ENCODE measurements around the gene C8G. TPM values are rescaled to one million over a fixed set of nuclear protein-coding genes. Genes with fewer than 3 reads are reported as not detected.
A peak's percentile ranks its signal among the peaks of the same experiment; 100 is the strongest.

C8G gene
- total and polyA plus RNA-seq, 8 donors = 2.3 to 5.5 TPM; not detected in 6

DNA sequence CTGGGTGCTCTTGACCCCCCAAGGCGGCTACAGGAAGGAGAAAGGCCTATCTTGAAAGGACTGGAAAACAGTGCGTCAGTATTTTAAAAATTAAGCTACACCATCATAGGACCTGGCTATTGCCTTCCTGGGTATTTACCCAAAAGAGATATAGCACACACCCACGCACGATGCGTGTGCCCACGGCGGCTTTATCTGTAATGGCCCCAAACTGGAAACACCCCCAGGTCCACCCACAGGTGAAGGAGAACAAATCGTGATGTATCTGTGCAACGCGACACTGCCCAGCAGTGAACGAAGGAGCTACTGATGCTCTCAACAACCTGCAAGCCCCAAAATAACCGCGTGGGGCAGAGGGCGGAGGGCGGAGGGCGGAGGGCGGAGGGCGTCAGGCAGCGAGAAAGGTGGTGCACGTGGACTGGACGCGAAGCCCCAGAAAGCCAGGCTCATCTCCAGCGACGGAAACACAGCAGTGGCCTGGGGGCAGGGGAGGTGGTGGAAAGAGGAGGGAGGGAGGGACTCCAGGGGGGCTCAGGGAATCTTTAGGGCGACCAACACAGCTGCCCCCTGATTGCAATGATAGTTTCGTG, 19.9 kb downstream of the C8G start:
- Histone ChIP-seq H3K4me3 (no peak overlapping the region), H3K27me3 (peaks cover 0 to 16% (median 0%) of the 10 kb centered on the region in 3 donors), H3K4me1 (peaks cover 18 to 35% (median 29%) of the 10 kb centered on the region in 4 donors), H3K9me3 (no peaks in the 10 kb centered on the region), H3K27ac (no peak overlapping the region), H3K36me3 (no peaks in the 10 kb centered on the region)
- TF ChIP-seq EP300 (IDR thresholded peaks at IDR 0.05) (no peak), CTCF (IDR thresholded peaks at IDR 0.05) (no peak), POLR2AphosphoS5 (IDR thresholded peaks at IDR 0.05) (no peak), POLR2A (IDR thresholded peaks at IDR 0.05) (no peak)
- intact Hi-C loops (cut with DNase I; ENCODE audit: low total_unique reads) = no loop called here
- WGBS, 5 donors = 74 to 80% (median 77%) methylated on average over 26 of the region's 26 CpGs
- no peak for DNase-seq

- H3K4me3 ChIP-seq = no peak overlapping the region
- intact Hi-C loops (cut with DNase I; ENCODE audit: low total_unique reads) = no loop called here
- TF ChIP-seq POLR2A (IDR thresholded peaks at IDR 0.05) (no peak), EP300 (IDR thresholded peaks at IDR 0.05) (no peak), POLR2AphosphoS5 (IDR thresholded peaks at IDR 0.05) (no peak), CTCF (IDR thresholded peaks at IDR 0.05) (no peak)
- peaks cover 0 to 26% (median 0%) of the 10 kb centered on the region in 3 donors for H3K27me3 ChIP-seq
- no peaks in the 10 kb centered on the region for H3K36me3 ChIP-seq
- no peak overlapping the region for H3K27ac ChIP-seq
- WGBS, 5 donors = 29 to 42% (median 35%) methylated on average over 23 of the region's 23 CpGs
- H3K4me1 ChIP-seq = peaks cover 18 to 31% (median 26%) of the 10 kb centered on the region in 4 donors
- no peaks in the 10 kb centered on the region for H3K9me3 ChIP-seq
- DNase-seq = peak in 1 of 2 donors; percentile 50
These were observed 20.9 kb downstream of the C8G start for GRCh38 chr9:136965771-136966484.

DNA sequence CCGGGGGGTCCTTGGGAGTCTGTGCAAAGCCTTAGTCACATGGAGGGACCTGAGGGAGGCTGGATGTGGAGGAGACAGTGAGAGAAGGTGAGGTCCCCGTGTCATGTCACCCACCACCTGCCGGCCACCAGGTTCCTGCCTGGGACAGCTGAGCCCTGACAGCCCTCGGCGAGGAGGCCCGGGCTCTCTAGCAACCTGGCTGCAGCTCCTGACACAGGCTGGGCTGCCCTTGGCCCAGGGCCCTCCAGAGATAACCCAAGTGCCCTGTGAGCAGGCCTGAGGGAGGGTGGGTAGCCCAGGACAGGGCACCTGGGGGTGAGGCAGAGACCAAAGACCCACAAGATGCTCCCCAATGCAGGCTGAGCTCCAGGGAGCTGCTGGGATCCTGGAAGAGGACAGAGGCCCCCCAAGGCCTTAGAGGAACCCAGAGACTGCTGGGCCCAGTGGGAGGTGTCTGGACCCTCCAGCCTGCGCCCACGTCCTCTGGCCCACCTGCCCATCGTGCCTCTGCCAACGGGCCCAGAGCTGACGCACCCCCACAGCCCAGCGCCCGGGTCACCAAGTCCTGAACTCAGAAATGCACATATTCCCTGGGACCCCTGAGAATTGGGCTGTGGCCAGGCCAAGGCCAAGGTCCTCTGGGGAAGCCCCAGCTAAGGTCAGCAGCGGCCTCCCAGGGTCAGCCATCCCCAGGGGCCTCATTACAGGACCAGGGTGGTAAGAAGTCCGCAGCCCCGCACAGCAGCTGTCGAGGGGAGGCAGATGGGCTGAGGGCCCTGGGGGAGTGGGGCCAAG, 23.5 kb downstream of the C8G start:
- DNase-seq = no peak
- TF ChIP-seq POLR2A (IDR thresholded peaks at IDR 0.05) (no peak), EP300 (IDR thresholded peaks at IDR 0.05) (no peak), CTCF (IDR thresholded peaks at IDR 0.05) (no peak), POLR2AphosphoS5 (IDR thresholded peaks at IDR 0.05) (no peak)
- intact Hi-C loops (cut with DNase I; ENCODE audit: low total_unique reads) = no loop called here
- Histone ChIP-seq H3K27me3 (peaks cover 0 to 26% (median 0%) of the 10 kb centered on the region in 3 donors), H3K36me3 (no peaks in the 10 kb centered on the region), H3K27ac (no peak overlapping the region), H3K4me3 (no peak overlapping the region), H3K9me3 (no peaks in the 10 kb centered on the region), H3K4me1 (peaks cover 9 to 20% (median 15%) of the 10 kb centered on the region in 4 donors)
- 60 to 81% (median 73%) methylated on average over 10 to 17 of the region's 17 CpGs for WGBS, 5 donors

GRCh38 chr9:136969150-136969549, 24.1 kb downstream of the C8G start:
- 75 to 86% (median 80%) methylated on average over 3 to 17 of the region's 17 CpGs for WGBS, 5 donors
- DNase-seq = no peak
- H3K9me3 ChIP-seq = no peaks in the 10 kb centered on the region
- H3K27ac ChIP-seq = no peak overlapping the region
- H3K27me3 ChIP-seq = peaks cover 0 to 26% (median 0%) of the 10 kb centered on the region in 3 donors
- intact Hi-C loops (cut with DNase I; ENCODE audit: low total_unique reads) = no loop called here
- no peaks in the 10 kb centered on the region for H3K36me3 ChIP-seq
- H3K4me3 ChIP-seq = no peak overlapping the region
- peaks cover 6 to 17% (median 11%) of the 10 kb centered on the region in 4 donors for H3K4me1 ChIP-seq
- TF ChIP-seq POLR2A (IDR thresholded peaks at IDR 0.05) (no peak), CTCF (IDR thresholded peaks at IDR 0.05) (no peak)
